Karpas-422 (cell line): ENCODE data around the gene FFAR2. TPM values are rescaled to one million over a fixed set of nuclear protein-coding genes. Genes with fewer than 3 reads are reported as not detected.
"Not testable (repeated sequence)": the region's sequence is repeated elsewhere in the genome, so short reads cannot be mapped to it uniquely, and the experiment has no call there.

Experiments
- DNase-seq: peaks from one replicate; pipeline ENCODE4 v3.0.0-alpha.2; 2015
- H2AFZ ChIP-seq: fragments of 200-600 bp; sonication (generic); 2 replicates; pipeline ENCODE4 v1.6.1; 2014; ENCODE audit warnings: antibody characterized with exemption, low read length, mixed read lengths
- H3K27ac ChIP-seq: fragments of 200-600 bp; sonication (generic); 2 replicates; pipeline ENCODE4 v1.5.1; 2014; ENCODE audit warnings: mild to moderate bottlenecking, low read length, moderate library complexity
- H3K27me3 ChIP-seq: fragments of 200-600 bp; sonication (generic); 2 replicates; pipeline ENCODE4 v1.6.1; 2014; ENCODE audit warnings: low read length, mixed read lengths
- H3K36me3 ChIP-seq: fragments of 200-600 bp; sonication (generic); 2 replicates; pipeline ENCODE4 v1.6.1; 2014; ENCODE audit warnings: low read length, mixed read lengths; ENCODE audit not compliant: insufficient read depth
- H3K4me1 ChIP-seq: fragments of 200-600 bp; sonication (generic); 2 replicates; pipeline ENCODE4 v1.6.1; 2014; ENCODE audit warnings: mild to moderate bottlenecking, low read length, mixed read lengths
- H3K4me2 ChIP-seq: fragments of 200-600 bp; sonication (generic); 2 replicates; pipeline ENCODE4 v1.6.1; 2014; ENCODE audit warnings: low read length, low read depth, mild to moderate bottlenecking; ENCODE audit not compliant: poor library complexity, severe bottlenecking
- H3K4me3 ChIP-seq: fragments of 200-600 bp; sonication (generic); 2 replicates; pipeline ENCODE4 v1.5.1; 2014; ENCODE audit warnings: mild to moderate bottlenecking, antibody characterized with exemption, low read length, mixed read lengths
- H3K79me2 ChIP-seq: fragments of 200-600 bp; sonication (generic); 2 replicates; pipeline ENCODE4 v1.6.1; 2014; ENCODE audit warnings: mild to moderate bottlenecking, low read length, mixed read lengths
- H3K9ac ChIP-seq: fragments of 200-600 bp; sonication (generic); 2 replicates; pipeline ENCODE4 v1.6.0; 2014; ENCODE audit warnings: low read length
- H3K9me2 ChIP-seq: fragments of 200-600 bp; sonication (generic), shearing (Covaris generic); replicated peaks from 2 replicates; pipeline ENCODE4 v1.6.0; 2014; ENCODE audit warnings: mild to moderate bottlenecking, low read length, moderate library complexity; ENCODE audit not compliant: insufficient read depth
- H3K9me3 ChIP-seq: fragments of 300-700, 200-600 bp; sonication (generic); 2 replicates; pipeline ENCODE4 v1.6.1; 2014; ENCODE audit warnings: low read length, mixed read lengths
- H4K20me1 ChIP-seq: fragments of 200-600 bp; sonication (generic); 2 replicates; pipeline ENCODE4 v1.6.1; 2014; ENCODE audit warnings: mild to moderate bottlenecking, antibody characterized with exemption, low read length, low read depth; ENCODE audit not compliant: insufficient read depth
- total RNA-seq: library from RNA; depleted of rRNA; stranded (reverse); fragments of >200 nt; shearing (Covaris generic); gene quantifications from 2 replicates; pipeline ENCODE4 v1.2.3, GENCODE V29; 2014; ENCODE audit warnings: low replicate concordance

FFAR2 gene
- total RNA-seq, 1 experiment from 2014 or later: not detected

GRCh38 chr19:35462476-35462953 is 14.5 kb downstream of the FFAR2 start:
- Histone ChIP-seq H4K20me1 (peaks cover 3% of the 10 kb centered on the region; the same call in 1 of the 2 replicates), H2AFZ (no peak overlapping the region), H3K36me3 (no peaks in the 10 kb centered on the region), H3K79me2 (no peaks in the 10 kb centered on the region), H3K4me3 (no peak overlapping the region), H3K27ac (no peak overlapping the region), H3K9me2 (no peaks in the 10 kb centered on the region), H3K9me3 (no peaks in the 10 kb centered on the region), H3K9ac (no peak overlapping the region), H3K27me3 (no peaks in the 10 kb centered on the region), H3K4me2 (no peak overlapping the region), H3K4me1 (peaks cover 32% of the 10 kb centered on the region)
- peak; percentile 71 for DNase-seq

- not testable (repeated sequence) for H3K9me2 ChIP-seq, H3K79me2 ChIP-seq, H4K20me1 ChIP-seq, DNase-seq, H3K27ac ChIP-seq, H3K9me3 ChIP-seq, H3K27me3 ChIP-seq, H3K9ac ChIP-seq, H2AFZ ChIP-seq, H3K36me3 ChIP-seq, H3K4me3 ChIP-seq, H3K4me2 ChIP-seq
- H3K4me1 ChIP-seq: peaks cover 30% of the 10 kb centered on the region
These were observed 14.9 kb downstream of the FFAR2 start for GRCh38 chr19:35462956-35463355.

DNA sequence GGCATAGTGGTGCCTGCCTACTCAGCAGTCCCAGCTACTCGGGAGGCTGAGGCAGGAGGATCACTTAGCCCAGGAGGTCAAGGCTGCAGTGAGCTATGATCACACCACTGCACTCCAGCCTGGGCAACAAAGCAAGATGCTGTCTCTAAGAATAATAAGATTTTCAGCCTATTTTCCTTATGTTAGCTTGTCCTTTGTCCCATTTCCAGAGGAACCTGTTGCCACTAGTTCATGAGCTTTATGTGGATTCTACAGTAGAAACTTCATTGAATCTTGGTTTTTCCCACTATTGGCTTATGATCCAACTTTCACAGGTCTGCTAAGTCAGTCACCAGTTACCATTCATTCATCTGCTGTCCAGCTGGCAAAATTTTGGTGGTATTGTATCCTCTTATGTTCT is 18.2 kb downstream of the FFAR2 start:
- H4K20me1 ChIP-seq: no peaks in the 10 kb centered on the region
- H3K9ac ChIP-seq: no peak overlapping the region
- no peaks in the 10 kb centered on the region for H3K9me3 ChIP-seq
- DNase-seq: no peak
- no peaks in the 10 kb centered on the region for H3K27me3 ChIP-seq
- H3K4me1 ChIP-seq: peaks cover 12% of the 10 kb centered on the region
- H3K4me3 ChIP-seq: no peak overlapping the region
- H2AFZ ChIP-seq: no peak overlapping the region
- H3K36me3 ChIP-seq: no peaks in the 10 kb centered on the region
- H3K9me2 ChIP-seq: no peaks in the 10 kb centered on the region
- H3K79me2 ChIP-seq: no peaks in the 10 kb centered on the region
- no peak overlapping the region for H3K27ac ChIP-seq
- H3K4me2 ChIP-seq: no peak overlapping the region

DNA sequence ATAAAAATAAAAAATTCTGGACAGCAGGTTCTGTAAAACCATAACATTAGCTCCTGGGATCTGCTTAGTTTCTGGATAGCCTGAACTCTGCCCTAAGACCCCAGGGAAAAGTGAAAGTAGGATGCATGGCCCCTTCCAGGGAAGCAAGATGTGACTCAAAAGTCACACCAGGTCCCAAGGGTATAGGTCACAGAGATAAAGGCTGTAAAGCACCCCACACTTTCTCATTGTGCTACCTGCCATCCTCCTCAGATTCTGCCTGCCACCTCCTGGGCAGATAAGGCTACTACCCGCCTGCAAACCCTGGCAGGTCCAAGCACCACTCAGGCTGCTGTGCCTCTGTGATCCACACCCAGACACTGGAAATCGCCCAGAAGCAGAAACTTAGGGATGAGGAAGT is 20.6 kb downstream of the FFAR2 start:
- no peak overlapping the region for H3K4me3 ChIP-seq
- no peaks in the 10 kb centered on the region for H3K36me3 ChIP-seq
- H3K27me3 ChIP-seq: no peaks in the 10 kb centered on the region
- H2AFZ ChIP-seq: no peak overlapping the region
- H3K4me2 ChIP-seq: no peak overlapping the region
- no peak overlapping the region for H3K9ac ChIP-seq
- peak; percentile 86 for DNase-seq
- H3K27ac ChIP-seq: no peak overlapping the region
- no peaks in the 10 kb centered on the region for H3K9me2 ChIP-seq
- no peaks in the 10 kb centered on the region for H4K20me1 ChIP-seq
- H3K4me1 ChIP-seq: peaks cover 2% of the 10 kb centered on the region; the same call in 1 of the 2 replicates
- H3K79me2 ChIP-seq: no peaks in the 10 kb centered on the region
- no peaks in the 10 kb centered on the region for H3K9me3 ChIP-seq

DNA sequence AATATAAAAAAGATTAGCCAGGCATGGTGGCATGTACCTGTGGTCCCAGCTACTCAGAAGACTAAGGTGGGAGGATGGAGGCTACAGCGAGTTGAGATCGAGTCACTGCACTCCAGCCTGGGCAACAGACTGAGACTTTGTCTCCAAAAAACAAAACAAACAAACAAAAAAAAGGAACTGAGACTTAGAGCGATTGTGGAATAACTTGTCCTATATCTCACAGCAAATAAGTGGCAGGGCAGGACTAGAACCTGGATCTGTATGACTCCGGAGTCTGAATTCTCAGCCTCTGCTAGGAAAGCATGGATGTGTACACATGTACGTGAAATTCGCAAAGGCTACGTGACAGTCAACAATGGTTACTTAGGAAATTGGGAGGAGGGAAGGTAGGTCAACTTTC is 22.1 kb downstream of the FFAR2 start:
- H3K27me3 ChIP-seq: no peaks in the 10 kb centered on the region
- no peaks in the 10 kb centered on the region for H3K9me3 ChIP-seq
- no peak overlapping the region for H3K4me2 ChIP-seq
- no peak for DNase-seq
- H3K4me3 ChIP-seq: no peak overlapping the region
- H2AFZ ChIP-seq: no peak overlapping the region
- H4K20me1 ChIP-seq: no peaks in the 10 kb centered on the region
- H3K27ac ChIP-seq: no peak overlapping the region
- H3K9ac ChIP-seq: no peak overlapping the region
- peaks cover 2% of the 10 kb centered on the region; the same call in 1 of the 2 replicates for H3K4me1 ChIP-seq
- H3K9me2 ChIP-seq: no peaks in the 10 kb centered on the region
- H3K79me2 ChIP-seq: no peaks in the 10 kb centered on the region
- H3K36me3 ChIP-seq: no peaks in the 10 kb centered on the region

- DNase-seq, H3K27ac ChIP-seq, H2AFZ ChIP-seq, H3K79me2 ChIP-seq, H3K36me3 ChIP-seq, H3K27me3 ChIP-seq, H3K4me3 ChIP-seq, H4K20me1 ChIP-seq, H3K4me1 ChIP-seq, H3K9me2 ChIP-seq, H3K4me2 ChIP-seq, H3K9ac ChIP-seq, H3K9me3 ChIP-seq: not testable (repeated sequence)
These were observed 23.0 kb downstream of the FFAR2 start for GRCh38 chr19:35471075-35471474.

GRCh38 chr19:35471946-35472345 is 23.9 kb downstream of the FFAR2 start:
- no peak for DNase-seq
- Histone ChIP-seq H3K27me3 (no peaks in the 10 kb centered on the region), H3K27ac (no peak overlapping the region), H3K79me2 (no peaks in the 10 kb centered on the region), H3K9me2 (no peaks in the 10 kb centered on the region), H3K9me3 (no peaks in the 10 kb centered on the region), H3K4me1 (peaks cover 2% of the 10 kb centered on the region; the same call in 1 of the 2 replicates), H3K9ac (no peak overlapping the region), H4K20me1 (no peaks in the 10 kb centered on the region), H2AFZ (no peak overlapping the region), H3K36me3 (no peaks in the 10 kb centered on the region), H3K4me2 (no peak overlapping the region), H3K4me3 (no peak overlapping the region)

DNA sequence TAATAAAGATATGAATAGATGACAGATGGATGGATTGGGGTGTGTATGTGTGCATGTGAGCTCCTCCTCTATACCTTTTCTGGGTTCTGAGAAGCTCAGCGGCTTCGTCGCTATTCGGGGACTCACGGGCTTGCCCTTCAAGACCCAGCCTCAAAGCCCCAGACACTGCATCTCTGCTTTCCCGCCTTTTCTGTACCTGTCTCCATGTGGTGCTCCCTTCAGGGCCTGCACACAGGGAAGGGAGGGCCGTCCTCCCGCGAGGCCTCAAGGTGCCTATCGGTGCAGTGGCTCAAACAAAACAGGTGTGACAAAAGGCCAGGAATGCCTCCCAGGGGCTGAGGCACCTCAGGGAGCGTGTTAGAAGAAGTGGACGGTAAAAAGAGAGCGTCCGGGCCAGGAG is 26.0 kb downstream of the FFAR2 start:
- Histone ChIP-seq H3K4me1 (no peaks in the 10 kb centered on the region), H3K4me3 (no peak overlapping the region), H3K79me2 (no peaks in the 10 kb centered on the region), H3K9me2 (no peaks in the 10 kb centered on the region), H2AFZ (no peak overlapping the region), H4K20me1 (no peaks in the 10 kb centered on the region), H3K4me2 (no peak overlapping the region), H3K27me3 (no peaks in the 10 kb centered on the region), H3K36me3 (no peaks in the 10 kb centered on the region), H3K9ac (no peak overlapping the region), H3K9me3 (no peaks in the 10 kb centered on the region), H3K27ac (no peak overlapping the region)
- DNase-seq: no peak

GRCh38 chr19:35474594-35474993 is 26.5 kb downstream of the FFAR2 start:
- H2AFZ ChIP-seq, H3K9me3 ChIP-seq, DNase-seq: not testable (repeated sequence)

More at GRCh38 chr19:35474594-35474993, 26.5 kb downstream of the FFAR2 start:
- not testable (repeated sequence) for H3K9ac ChIP-seq, H3K4me2 ChIP-seq, H3K4me1 ChIP-seq, H3K79me2 ChIP-seq, H3K4me3 ChIP-seq, H3K9me2 ChIP-seq, H3K27me3 ChIP-seq, H3K36me3 ChIP-seq, H4K20me1 ChIP-seq, H3K27ac ChIP-seq
